H1 (cell line): ENCODE measurements around the gene FAM181A. TPM values are rescaled to one million over a fixed set of nuclear protein-coding genes. Genes with fewer than 3 reads are reported as not detected.
A peak's percentile ranks its signal among the peaks of the same experiment; 100 is the strongest.

Experiments
- CTCF ChIA-PET: fragments of 300-600 bp; sonication (Branson Sonifier 250); formaldehyde crosslinking; loops from one replicate; lab custom pipeline; 2021; ENCODE audit not compliant: partially characterized antibody; lab: Charles Lee
- POLR2A ChIA-PET: fragments of 300-600 bp; sonication (Branson Sonifier 250); formaldehyde crosslinking; loops from one replicate; lab custom pipeline; 2021; ENCODE audit warnings: inconsistent platforms; ENCODE audit not compliant: partially characterized antibody; lab: Charles Lee
- DNase-seq, 2 experiments: peaks; one replicate each; pipeline versions ENCODE4 v3.0.0 to v3.0.0-alpha.2; 2010 to 2022; ENCODE audit warnings: low spot score in 2 of 2, low read depth in 1 of 2, mixed read lengths in 1 of 2
- FAIRE-seq: peaks from 2 replicates; lab custom pipeline; 2011; peaks lifted over from hg19 to GRCh38; lab: Jason Lieb, UNC
- H2AFZ ChIP-seq: 2 replicates; pipeline ENCODE4 v1.8.1; 2012; ENCODE audit warnings: low read length, inconsistent platforms
- H2AK5ac ChIP-seq: 2 replicates; pipeline ENCODE4 v1.6.1; 2013; ENCODE audit warnings: low read depth, low read length
- H2BK120ac ChIP-seq: replicated peaks from 2 replicates; pipeline ENCODE3; 2013; ENCODE audit warnings: low read depth, low read length, inconsistent platforms
- H2BK12ac ChIP-seq: 2 replicates; pipeline ENCODE4 v1.6.1; 2013; ENCODE audit warnings: low read depth, low read length
- H2BK15ac ChIP-seq: 2 replicates; pipeline ENCODE4 v1.6.1; 2013; ENCODE audit warnings: low read length
- H2BK20ac ChIP-seq: 2 replicates; pipeline ENCODE4 v1.6.1; 2013; ENCODE audit warnings: low read length
- H2BK5ac ChIP-seq: 2 replicates; pipeline ENCODE4 v1.6.1; 2013; ENCODE audit warnings: low read depth, low read length
- H3K14ac ChIP-seq: 2 replicates; pipeline ENCODE4 v1.6.1; 2013; ENCODE audit warnings: inconsistent platforms; ENCODE audit not compliant: insufficient read length
- H3K18ac ChIP-seq: 2 replicates; pipeline ENCODE4 v1.6.1; 2013; ENCODE audit warnings: low read length; ENCODE audit errors: extremely low read depth
- H3K23ac ChIP-seq: 2 replicates; pipeline ENCODE4 v1.6.1; 2013; ENCODE audit warnings: inconsistent platforms; ENCODE audit not compliant: insufficient read length
- H3K23me2 ChIP-seq: 2 replicates; pipeline ENCODE4 v1.6.1; 2013; ENCODE audit warnings: low read depth, low read length
- H3K27ac ChIP-seq: 2 replicates; pipeline ENCODE4 v1.6.1; 2011; ENCODE audit warnings: low read depth, low read length, inconsistent platforms
- H3K27me3 ChIP-seq, 4 experiments: replicated peaks in 1 of 4; 1 replicate in 1 of 4; 2 replicates in 3 of 4; pipeline versions ENCODE4 v1.6.1 to v1.8.1; 2011 to 2013; ENCODE audit warnings: low read length in 3 of 4, mild to moderate bottlenecking in 3 of 4, inconsistent platforms in 2 of 4, mixed read lengths in 2 of 4, moderate library complexity in 1 of 4; ENCODE audit not compliant: control insufficient read depth in 3 of 4, insufficient read depth in 3 of 4; ENCODE audit errors: extremely low read depth in 1 of 4
- H3K36me3 ChIP-seq, 4 experiments: 2 replicates each; pipeline versions ENCODE4 v1.6.1 to v1.8.1; 2011 to 2013; ENCODE audit warnings: mild to moderate bottlenecking in 4 of 4, low read length in 3 of 4, moderate library complexity in 2 of 4, control low read depth in 1 of 4, inconsistent platforms in 1 of 4; ENCODE audit not compliant: insufficient read depth in 4 of 4, control insufficient read depth in 2 of 4
- H3K4ac ChIP-seq: replicated peaks from 2 replicates; pipeline ENCODE3; 2013; ENCODE audit warnings: low read length, low read depth, mixed read lengths, inconsistent platforms; ENCODE audit not compliant: insufficient read length
- H3K4me1 ChIP-seq, 4 experiments: replicated peaks in 1 of 4; 1 replicate in 1 of 4; 2 replicates in 3 of 4; pipeline versions ENCODE4 v1.6.1 to v1.8.1; 2011 to 2013; ENCODE audit warnings: low read length in 3 of 4, inconsistent platforms in 2 of 4, mixed read lengths in 1 of 4; ENCODE audit not compliant: insufficient read depth in 4 of 4, control insufficient read depth in 3 of 4
- H3K4me2 ChIP-seq, 2 experiments: 2 replicates each; pipeline versions ENCODE4 v1.6.1 to v1.8.1; 2011 to 2013; ENCODE audit warnings: low read depth in 2 of 2, low read length in 2 of 2, control low read depth in 1 of 2, inconsistent platforms in 1 of 2, mild to moderate bottlenecking in 1 of 2; ENCODE audit not compliant: insufficient read depth in 1 of 2
- H3K4me3 ChIP-seq, 4 experiments: fragments of 200-600, 300-600 bp in 1 of 4; sonication (generic), shearing (Covaris generic), sonication (Bioruptor Twin) in 1 of 4; 2 replicates each; pipeline versions ENCODE4 v1.5.1 to v1.8.1; 2011 to 2016; ENCODE audit warnings: low read length in 4 of 4, low read depth in 3 of 4, control low read depth in 2 of 4, inconsistent platforms in 2 of 4, mild to moderate bottlenecking in 2 of 4, mixed read lengths in 1 of 4, moderate library complexity in 1 of 4; ENCODE audit not compliant: insufficient read depth in 2 of 4; ENCODE audit errors: extremely low read depth in 1 of 4
- H3K56ac ChIP-seq: replicated peaks from 2 replicates; pipeline ENCODE3; 2013; ENCODE audit warnings: low read depth, mild to moderate bottlenecking, mixed read lengths, low read length, inconsistent platforms; ENCODE audit not compliant: insufficient read length
- H3K79me1 ChIP-seq: 2 replicates; pipeline ENCODE4 v1.6.1; 2013; ENCODE audit warnings: low read depth, low read length, control low read depth
- H3K79me2 ChIP-seq, 2 experiments: 2 replicates each; pipeline versions ENCODE4 v1.6.1 to v1.8.1; 2012 to 2013; ENCODE audit warnings: low read length in 2 of 2, mild to moderate bottlenecking in 2 of 2, inconsistent platforms in 1 of 2; ENCODE audit not compliant: insufficient read depth in 2 of 2, control insufficient read depth in 1 of 2
- H3K9ac ChIP-seq, 4 experiments: replicated peaks in 1 of 4; 1 replicate in 1 of 4; 2 replicates in 3 of 4; pipeline versions ENCODE4 v1.6.1 to v1.8.1; 2011 to 2013; ENCODE audit warnings: low read depth in 3 of 4, low read length in 3 of 4, control low read depth in 2 of 4, mild to moderate bottlenecking in 2 of 4, moderate library complexity in 2 of 4, inconsistent platforms in 1 of 4; ENCODE audit errors: extremely low read depth in 1 of 4
- H3K9me3 ChIP-seq, 2 experiments: 2 replicates each; pipeline versions ENCODE4 v1.6.1 to v1.8.1; 2012 to 2013; ENCODE audit warnings: mild to moderate bottlenecking in 2 of 2, moderate library complexity in 2 of 2, control low read depth in 1 of 2, inconsistent platforms in 1 of 2, low read depth in 1 of 2, low read length in 1 of 2, mixed read lengths in 1 of 2; ENCODE audit not compliant: insufficient read depth in 2 of 2
- H4K20me1 ChIP-seq, 2 experiments: replicated peaks in 1 of 2; 2 replicates each; pipeline versions ENCODE3 to v1.8.1; 2011 to 2013; ENCODE audit warnings: inconsistent platforms in 2 of 2, low read length in 2 of 2, mild to moderate bottlenecking in 1 of 2; ENCODE audit not compliant: insufficient read depth in 2 of 2, control insufficient read depth in 1 of 2
- H4K5ac ChIP-seq: 2 replicates; pipeline ENCODE4 v1.6.1; 2013; ENCODE audit warnings: low read length, low read depth, mixed read lengths, inconsistent platforms; ENCODE audit not compliant: insufficient read length
- H4K8ac ChIP-seq: 2 replicates; pipeline ENCODE4 v1.8.0; 2013; ENCODE audit warnings: mild to moderate bottlenecking, moderate library complexity, low read length, inconsistent platforms; ENCODE audit not compliant: insufficient read depth; ENCODE audit errors: extremely low read depth
- H4K91ac ChIP-seq: replicated peaks from 2 replicates; pipeline ENCODE3; 2013; ENCODE audit warnings: low read length, mixed read lengths, inconsistent platforms; ENCODE audit not compliant: insufficient read length
- ASH2L ChIP-seq: fragments of 200-600, 300-600 bp; sonication (generic); IDR thresholded peaks from one replicate; pipeline ENCODE4 v1.7.1; 2017; ENCODE audit warnings: low read length
- BCL11A ChIP-seq, 2 experiments: IDR thresholded peaks; one replicate each; pipeline ENCODE4 v1.6.1; 2011; ENCODE audit warnings: low read depth in 2 of 2, low read length in 2 of 2, mild to moderate bottlenecking in 2 of 2
- CBX5 ChIP-seq: fragments of 300-800, 300-1000 bp; sonication (generic); IDR thresholded peaks from 2 replicates; pipeline ENCODE4 v1.7.1; 2016; ENCODE audit warnings: antibody characterized with exemption, low read length, low read depth
- CREB1 ChIP-seq: IDR thresholded peaks from 2 replicates; pipeline ENCODE4 v1.6.1; 2012; ENCODE audit warnings: inconsistent platforms
- HDAC2 ChIP-seq, 2 experiments: fragments of 300-600 bp in 1 of 2; sonication (generic) in 1 of 2; IDR thresholded peaks; 2 replicates each; pipeline ENCODE4 v1.6.1; 2011 to 2012; ENCODE audit warnings: low read depth in 2 of 2, low read length in 2 of 2, mild to moderate bottlenecking in 2 of 2, moderate library complexity in 2 of 2, borderline replicate concordance in 1 of 2, inconsistent platforms in 1 of 2
- HDAC6 ChIP-seq: IDR thresholded peaks from one replicate; pipeline ENCODE4 v1.7.1; 2012; ENCODE audit warnings: low read depth, mild to moderate bottlenecking, inconsistent platforms, low read length, moderate library complexity
- KDM4A ChIP-seq: IDR thresholded peaks from one replicate; pipeline ENCODE4 v1.7.1; 2012; ENCODE audit warnings: low read depth, mild to moderate bottlenecking, moderate library complexity, low read length, inconsistent platforms; ENCODE audit not compliant: severe bottlenecking
- POLR2AphosphoS5 ChIP-seq: IDR thresholded peaks from 2 replicates; pipeline ENCODE4 v1.6.1; 2011; ENCODE audit warnings: low read depth, low read length
- RAD21 ChIP-seq, 2 experiments: IDR thresholded peaks in 1 of 2; conservative IDR thresholded peaks in 1 of 2; 2 replicates each; pipeline ENCODE4 v1.6.1; 2011; ENCODE audit warnings: low read depth in 2 of 2, low read length in 2 of 2, improper control_type of control experiment in 1 of 2, inconsistent platforms in 1 of 2, mild to moderate bottlenecking in 1 of 2, moderate library complexity in 1 of 2
- RBBP5 ChIP-seq: IDR thresholded peaks from 2 replicates; pipeline ENCODE4 v1.7.1; 2012; ENCODE audit warnings: low read depth, mild to moderate bottlenecking, inconsistent platforms, low read length, moderate library complexity, borderline replicate concordance
- WGBS, 2 experiments: shearing (Covaris generic) in 1 of 2; methylation state at CpG; one replicate each; pipeline versions ENCODE4 v1.1.6 to v1.1.7; 2013 to 2015; ENCODE audit warnings: low lambda C conversion rate in 2 of 2, mixed read lengths in 2 of 2, inconsistent platforms in 1 of 2, low coverage in 1 of 2, missing lambda C conversion rate in 1 of 2; ENCODE audit not compliant: insufficient replicate concordance in 2 of 2, insufficient coverage in 1 of 2, insufficient read length in 1 of 2; ENCODE audit errors: extremely low coverage in 1 of 2, missing lambda C conversion rate in 1 of 2; 5-methylcytosine and 5-hydroxymethylcytosine counted together
- polyA plus RNA-seq, 7 experiments: library from polyadenylated mRNA; depleted of rRNA in 3 of 7; stranded (reverse) in 5 of 7; unstranded in 2 of 7; fragments of >200 nt in 5 of 7; fragments of 200-250 nt in 2 of 7; gene quantifications; 1 replicate in 5 of 7; 2 replicates in 1 of 7; 4 replicates in 1 of 7; pipeline versions ENCODE4 v1.2.1 to v1.2.3, GENCODE V29; 2011 to 2013; ENCODE audit warnings: missing spikeins in 2 of 7, mixed read lengths in 2 of 7
- total RNA-seq: library from RNA; stranded (reverse); fragmentation: NEBNext Ultra II Directional; extraction: Animal tissue kit (Norgen Biotek cat#: 25700); gene quantifications from 2 replicates; pipeline ENCODE4 v1.2.1, GENCODE V29; 2021

Gene FAM181A
- total and polyA plus RNA-seq, 2 of the 8 experiments (the other 6 are each of a cell fraction or from before 2014, with no cell fraction given) = not detected

GRCh38 chr14:93939304-93940229 lies 12.4 kb downstream of the FAM181A start:
- Histone ChIP-seq H3K4me2 (peak overlapping the region; percentile 61 to 76), H2AK5ac (no peak overlapping the region), H4K20me1 (no peaks in the 10 kb centered on the region), H3K4me1 (peaks cover 0 to 14% (median 8%) of the 10 kb centered on the region in 4 experiments; a peak in 4 of 7 replicates), H3K4ac (no peak overlapping the region), H3K56ac (no peak overlapping the region), H2BK15ac (peak overlapping the region; percentile 81; the same call in 1 of the 2 replicates), H3K18ac (peak overlapping the region; percentile 71; the same call in 1 of the 2 replicates), H3K23me2 (peaks cover 5% of the 10 kb centered on the region; the same call in 1 of the 2 replicates), H3K23ac (no peak overlapping the region), H4K5ac (peak overlapping the region; percentile 44), H3K27me3 (peaks cover 7 to 25% (median 17%) of the 10 kb centered on the region in 4 experiments), H2BK20ac (0 out of 2 replicates have a peak overlapping the region, but pooled peaks have one; percentile 34), H2BK5ac (no peak overlapping the region), H4K8ac (peak overlapping the region; percentile 91), H3K36me3 (no peaks in the 10 kb centered on the region), H3K14ac (no peak overlapping the region), H3K27ac (no peak overlapping the region), H2AFZ (peak overlapping the region; percentile 96; the same call in 1 of the 2 replicates), H2BK12ac (peak overlapping the region; percentile 84; the same call in 1 of the 2 replicates), H3K79me1 (no peaks in the 10 kb centered on the region), H3K79me2 (no peaks in the 10 kb centered on the region), H3K9ac (peak overlapping the region in 2 of 4 experiments; percentile 5 to 19; a peak in 3 of 7 replicates), H4K91ac (peak overlapping the region; percentile 88), H3K4me3 (peak overlapping the region; percentile 36 to 53 (median 40)), H3K9me3 (peaks cover 0 to 5% of the 10 kb centered on the region in 2 experiments; a peak in 1 of 4 replicates), H2BK120ac (no peak overlapping the region)
- POLR2A ChIA-PET = interaction anchor here (0.9 to 1.9 kb wide), 2 partner anchors 31 to 60 kb away, joined by 3 to 8 read pairs; no protein-coding TSS in a partner anchor
- 19% methylated on average over 44 of the region's 84 CpGs; no CpG with 5 or more reads in 1 of the 2 experiments for WGBS, 2 experiments
- CTCF ChIA-PET = interaction anchor here (0.6 to 20.5 kb wide), 60 partner anchors 9 to 446 kb away, joined by 3 to 484 read pairs (median 4); partner anchors contain the start of genes CCDC197, DDX24, FAM181A and IFI27L1
- FAIRE-seq = peak; percentile 76
- DNase-seq = peak; percentile 78 to 99
- peak; percentile 94 for TF ChIP-seq KDM4A
- no peak for TF ChIP-seq BCL11A (IDR thresholded peaks at IDR 0.05; ENCODE audit: low read depth in 2 of 2, low read length in 2 of 2)
- peak; percentile 77 for TF ChIP-seq ASH2L
- TF ChIP-seq CBX5 = no peak
- no peak for TF ChIP-seq HDAC6
- no peak for TF ChIP-seq RBBP5
- peak; percentile 73 to 82 for TF ChIP-seq RAD21 (IDR thresholded peaks at IDR 0.05 in 1 of 2, conservative IDR thresholded peaks at IDR 0.05 in 1 of 2; ENCODE audit: low read depth in 2 of 2, low read length in 2 of 2)
- no peak; a peak in 2 of 4 replicates for TF ChIP-seq HDAC2 (IDR thresholded peaks at IDR 0.05; ENCODE audit: borderline replicate concordance in 1 of 2, low read depth in 2 of 2, low read length in 2 of 2)
- peak; percentile 76 for TF ChIP-seq CREB1
- TF ChIP-seq POLR2AphosphoS5 = no peak
